Measurements from ENCODE around the gene CNTNAP2.

The CNTNAP2 gene

DNA sequence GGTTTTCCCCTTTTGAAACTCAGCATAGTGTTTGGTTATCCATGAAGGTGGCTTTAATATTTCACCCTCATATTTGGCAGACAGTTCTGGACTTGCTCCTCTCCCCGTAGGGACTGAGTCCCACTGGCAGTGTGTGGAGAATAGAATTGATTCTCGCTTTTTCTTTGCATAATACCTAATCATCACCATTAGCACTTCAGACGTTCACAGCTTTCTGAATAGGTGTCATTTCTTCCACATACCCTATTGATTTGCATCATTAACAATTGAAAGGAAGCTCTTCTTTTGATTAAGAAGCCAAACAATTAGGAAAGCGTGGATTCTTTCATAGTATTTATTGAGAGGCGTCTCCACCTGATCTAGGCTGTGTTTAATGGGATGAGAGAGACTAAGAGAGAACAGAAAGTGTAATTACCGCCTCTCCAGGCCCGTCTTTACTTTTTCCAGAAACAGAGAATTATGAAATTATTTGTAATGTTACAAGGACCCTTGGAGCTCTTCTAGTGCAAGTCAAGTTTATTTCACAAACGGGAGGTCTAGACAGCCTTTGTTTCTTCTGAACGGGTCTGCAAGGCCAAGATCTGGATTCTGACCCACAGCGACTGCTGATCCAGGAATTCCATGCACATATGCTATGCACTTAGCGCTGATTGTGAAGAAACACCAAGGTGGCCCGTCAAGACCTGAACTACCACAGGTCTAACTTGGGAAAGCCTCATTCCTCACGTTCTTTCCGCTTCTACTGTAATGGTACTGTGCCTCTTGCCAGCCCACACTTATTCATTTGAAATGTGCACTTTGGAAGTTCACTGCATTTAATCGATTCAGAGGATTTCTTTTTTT, 2224.1 kb downstream of the CNTNAP2 start:
- DNase-seq = no peak

DNA sequence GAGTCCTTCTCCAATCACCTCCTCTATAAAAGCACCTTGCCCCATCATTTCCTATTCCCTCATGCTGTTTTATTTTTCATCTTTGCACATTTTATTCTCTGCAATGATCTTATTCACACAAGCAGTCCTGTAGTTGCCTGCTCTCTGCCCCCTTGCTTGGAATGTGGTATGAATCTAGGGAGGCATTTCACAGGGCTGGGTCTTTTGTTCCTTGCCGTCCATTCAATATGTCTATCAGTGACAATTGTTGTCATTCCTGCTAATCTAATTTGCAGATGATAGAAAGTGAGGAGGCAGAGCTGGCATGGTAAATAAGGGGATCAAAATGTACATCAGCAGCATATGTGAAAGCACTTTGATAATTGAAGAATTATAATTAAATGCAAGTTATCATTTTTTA, 2227.8 kb downstream of the CNTNAP2 start:
- no peak for DNase-seq

DNA sequence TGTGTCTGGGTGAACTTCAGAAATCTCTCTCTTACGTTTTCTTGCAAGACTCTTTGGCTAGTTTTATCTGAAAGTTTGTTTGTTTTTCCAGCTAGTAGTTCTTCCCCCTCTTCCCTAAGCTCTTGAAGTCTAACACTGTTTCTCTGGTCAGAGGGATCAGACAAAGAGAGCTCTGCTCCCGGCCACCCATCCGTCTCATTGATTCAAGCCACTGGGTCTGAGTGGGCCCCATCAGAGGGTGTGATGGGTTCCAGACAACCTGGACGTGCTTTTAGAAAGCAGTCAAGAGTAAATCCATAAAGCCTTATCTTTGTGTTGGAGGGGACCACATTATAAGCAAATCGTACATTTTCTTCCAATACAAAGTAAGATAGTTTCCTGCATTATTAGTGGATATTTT, 2231.4 kb downstream of the CNTNAP2 start:
- DNase-seq = no peak

DNA sequence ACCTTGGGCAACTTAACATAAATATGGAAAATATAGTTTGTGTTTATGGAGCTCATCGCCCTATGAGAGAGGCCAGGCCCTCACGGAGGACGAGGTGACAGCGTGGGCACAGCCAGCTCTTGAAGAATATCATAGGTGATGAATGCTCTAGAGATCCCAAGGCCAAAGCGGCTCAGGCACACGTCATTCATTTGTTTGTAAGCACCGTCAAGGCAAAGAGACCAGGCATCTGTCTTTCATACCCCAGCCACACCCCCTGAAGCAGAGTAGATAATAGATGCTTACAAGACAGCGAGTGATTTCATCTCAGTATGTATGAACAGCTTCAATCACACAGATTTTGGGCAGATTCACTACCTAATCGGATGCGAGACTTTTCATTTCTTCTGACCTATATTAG, 2231.9 kb downstream of the CNTNAP2 start:
- no peak for DNase-seq

DNA sequence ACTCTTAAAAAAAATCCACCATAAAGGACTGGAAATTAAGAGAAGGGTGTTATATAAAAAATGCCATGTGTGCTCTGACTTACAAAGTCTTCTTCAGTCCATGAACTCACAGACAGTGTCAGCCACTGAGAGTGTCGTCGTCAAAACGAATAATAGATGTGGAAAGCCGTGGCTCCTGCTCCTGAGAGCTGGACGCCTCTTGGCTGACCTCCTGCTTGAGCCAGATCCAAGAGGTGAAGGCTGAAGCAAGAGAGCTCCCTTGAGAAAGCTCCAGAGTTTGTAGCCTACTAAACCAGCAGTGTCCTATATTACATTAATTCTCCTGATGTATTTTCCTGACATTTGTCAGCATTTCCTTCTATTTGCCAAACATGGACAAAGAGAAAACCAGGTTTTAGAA, 2239.7 kb downstream of the CNTNAP2 start:
- DNase-seq = no peak

DNA sequence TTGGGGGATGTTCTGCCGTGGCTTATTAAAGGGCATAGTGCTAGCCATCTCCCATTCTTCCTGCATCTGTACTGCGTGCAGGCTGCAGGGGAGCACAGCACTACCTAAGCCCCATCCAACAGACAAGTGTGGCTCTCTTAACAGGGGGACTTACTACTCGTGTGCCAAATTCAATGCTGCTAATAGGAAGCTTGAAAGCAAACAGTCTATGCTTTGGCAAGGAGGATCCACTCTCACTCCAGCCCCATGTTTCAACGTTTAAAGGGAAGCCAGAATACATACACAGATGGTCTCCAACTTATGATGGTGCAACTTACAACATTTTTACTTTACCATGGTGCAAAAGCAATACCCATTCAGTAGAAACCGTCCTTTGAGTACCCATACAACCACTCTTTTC, 2245.9 kb downstream of the CNTNAP2 start:
- no peak for DNase-seq

DNA sequence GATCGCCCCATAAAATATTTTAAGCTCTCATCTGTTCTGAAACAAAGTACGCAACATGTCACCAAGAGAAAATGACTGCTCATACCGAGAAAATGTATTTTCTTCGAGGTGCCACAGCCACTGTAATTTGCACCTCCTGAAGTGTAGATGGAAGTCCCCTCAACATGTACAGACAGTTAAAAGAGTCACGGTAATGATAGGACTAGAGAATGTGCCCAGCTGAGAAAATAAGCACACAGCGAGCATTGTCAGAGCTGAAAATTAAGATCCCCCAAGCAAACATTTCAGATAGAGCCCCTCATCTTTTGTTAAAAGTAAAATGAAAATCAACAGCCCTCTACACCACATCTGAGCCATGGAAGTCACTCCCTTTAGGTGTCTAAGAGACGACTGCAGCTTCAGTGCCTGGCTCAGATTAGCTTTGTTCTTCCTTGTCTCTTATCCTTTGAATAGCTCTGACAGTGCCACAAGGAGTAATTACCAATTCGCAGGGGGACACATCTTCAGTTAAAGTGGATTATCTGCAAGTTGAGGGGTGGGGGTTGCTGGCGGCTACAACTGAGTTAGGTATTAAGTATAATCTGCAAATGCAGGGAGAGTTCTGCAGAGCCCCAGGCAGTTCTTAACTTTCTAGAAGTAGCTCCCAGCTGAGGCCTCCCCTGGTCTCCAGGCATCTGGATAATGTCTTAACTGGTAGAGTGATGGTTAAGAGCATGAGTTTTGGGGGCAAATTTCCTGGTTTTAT, 2251.3 kb downstream of the CNTNAP2 start:
- no peak for DNase-seq

DNA sequence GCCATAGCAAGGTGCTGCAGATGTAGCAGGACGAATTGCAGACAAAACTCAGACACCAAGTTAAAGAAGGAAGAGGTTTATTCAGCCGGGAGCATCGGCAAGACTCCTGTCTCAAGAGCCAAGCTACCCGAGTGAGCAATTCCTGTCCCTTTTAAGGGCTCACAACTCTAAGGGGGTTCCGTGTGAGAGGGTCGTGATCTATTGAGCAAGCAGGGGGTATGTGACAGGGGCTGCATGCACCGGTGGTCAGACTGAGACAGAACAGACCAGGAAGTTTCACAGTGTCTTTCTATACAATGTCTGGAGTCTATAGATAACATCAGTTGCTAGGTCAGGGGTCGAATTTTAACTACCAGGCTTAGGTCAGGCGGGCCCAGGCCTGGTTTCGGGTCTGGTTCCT, 2252.0 kb downstream of the CNTNAP2 start:
- no peak for DNase-seq

DNA sequence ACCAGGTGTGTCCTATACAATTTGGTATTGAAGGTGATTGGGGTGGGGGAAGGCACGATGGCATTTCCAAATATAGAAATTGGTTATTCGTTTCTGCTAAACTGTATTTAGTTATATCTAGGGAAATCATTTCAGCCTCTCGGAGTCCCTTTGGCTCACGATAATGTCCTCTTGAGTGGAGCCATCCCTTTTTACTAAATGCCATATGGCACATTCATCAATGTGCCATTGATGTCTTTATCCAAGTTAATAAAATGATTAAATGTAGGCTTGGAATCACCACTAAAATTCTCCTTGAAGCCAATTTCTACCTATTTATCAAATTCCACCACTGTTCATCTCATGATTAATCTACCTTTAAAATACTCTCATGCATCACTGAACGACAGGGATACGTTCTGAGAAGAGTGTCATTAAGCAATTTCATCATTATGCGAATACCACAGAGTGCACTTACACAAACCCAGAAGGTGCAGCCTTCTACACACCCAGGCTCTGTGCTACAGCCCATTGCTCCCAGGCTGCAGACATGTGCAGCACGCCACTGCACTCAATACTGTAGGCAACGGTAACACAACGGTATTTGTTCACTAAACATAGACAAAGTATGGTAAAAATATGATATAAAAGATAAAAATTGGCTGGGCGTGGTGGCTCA, 2254.8 kb downstream of the CNTNAP2 start:
- no peak for DNase-seq

DNA sequence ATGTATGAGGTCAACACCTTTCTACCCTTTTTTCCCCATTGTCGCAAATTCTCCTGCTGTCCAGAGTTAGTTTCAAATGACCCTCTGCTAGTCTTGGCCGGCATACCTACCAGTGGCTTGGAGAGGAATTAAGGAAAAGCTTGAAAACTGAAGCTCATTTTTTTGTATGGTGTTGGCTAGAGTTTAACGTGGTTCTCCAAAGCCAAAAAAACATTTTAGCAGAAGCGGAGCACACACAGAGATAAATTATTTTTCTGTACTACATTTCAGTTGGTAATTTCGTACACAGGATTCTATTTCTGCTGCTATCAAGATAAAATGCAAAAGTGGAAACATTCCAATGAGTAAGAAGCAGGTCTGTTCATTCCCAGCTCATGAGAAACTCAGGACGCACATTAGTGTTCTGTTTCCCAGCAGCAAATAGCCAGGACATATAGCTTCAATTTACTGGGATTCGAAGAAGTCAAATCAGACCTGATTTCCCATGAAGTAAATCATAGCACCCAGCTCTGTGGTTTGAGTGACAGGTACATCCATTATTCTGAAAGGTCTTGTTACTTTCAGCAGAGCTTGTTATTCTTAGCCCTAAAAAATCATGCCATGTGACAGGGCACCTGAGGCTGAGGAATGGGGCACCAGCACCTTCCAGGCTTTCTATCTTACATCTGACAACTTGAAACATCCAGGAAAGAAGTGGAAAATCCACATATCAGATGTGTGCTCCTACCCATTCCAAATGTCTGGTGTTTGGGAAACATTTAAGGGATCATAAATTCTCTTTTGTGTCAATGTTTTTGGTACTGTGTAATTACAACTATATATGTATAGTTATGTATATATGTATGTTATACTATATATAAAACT, 2258.0 kb downstream of the CNTNAP2 start:
- no peak for DNase-seq

DNA sequence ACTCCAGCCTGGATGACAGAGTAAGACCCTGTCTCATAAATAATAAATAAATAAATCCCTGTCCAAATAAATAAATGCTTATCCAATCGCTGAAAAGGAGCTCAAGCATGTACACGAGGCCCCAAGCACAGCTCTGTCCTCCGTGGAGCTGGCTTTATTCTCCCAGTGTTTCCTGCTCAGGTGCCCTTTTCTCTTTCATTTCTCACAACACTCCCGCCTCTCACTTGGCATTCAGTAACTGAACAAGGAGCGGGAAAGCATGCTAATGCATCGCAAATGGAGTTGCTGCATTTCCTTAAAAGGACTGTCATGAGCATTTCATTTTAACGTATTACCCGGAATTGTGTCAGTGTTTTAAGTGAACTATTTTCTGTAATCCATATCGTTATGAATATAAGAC, 2263.1 kb downstream of the CNTNAP2 start:
- DNase-seq = no peak

DNA sequence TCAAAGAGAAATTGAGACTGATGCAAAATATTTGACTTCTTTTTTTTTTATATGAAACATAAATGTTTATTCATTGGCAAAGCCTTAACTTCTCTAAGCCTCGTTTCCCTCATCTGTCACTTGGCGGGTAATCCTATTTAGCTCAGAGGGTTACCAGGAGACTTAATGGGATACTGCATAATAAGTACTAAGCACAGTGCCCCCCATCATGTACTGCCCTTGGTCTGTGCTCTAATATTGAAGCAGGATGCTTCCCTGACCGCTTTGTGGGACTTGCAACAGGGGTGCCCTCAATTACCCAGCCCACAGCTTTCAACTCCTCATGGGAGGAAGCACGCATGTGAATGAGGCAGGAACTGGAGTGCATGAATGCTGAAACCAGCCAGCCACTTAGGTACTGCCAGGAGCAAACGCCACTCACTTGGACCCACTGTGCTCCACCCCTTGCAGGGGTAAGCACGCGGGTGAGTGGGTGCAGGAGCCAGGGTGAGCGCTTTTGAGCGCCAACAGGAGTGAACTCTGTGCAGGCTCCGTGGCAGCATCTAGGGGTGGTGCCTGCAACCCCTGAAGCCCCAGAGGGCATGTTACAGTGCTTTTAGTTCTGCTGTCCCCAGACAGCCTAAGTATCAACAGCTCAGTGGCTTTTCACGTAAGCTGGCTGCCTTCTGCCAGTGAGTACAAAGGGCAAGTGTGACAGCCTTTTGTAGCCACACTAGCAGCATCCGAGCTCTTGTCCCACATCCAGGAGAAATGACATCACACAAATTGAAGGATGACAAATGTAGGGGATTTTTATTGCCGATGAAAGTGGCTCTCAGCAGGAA, 2264.2 kb downstream of the CNTNAP2 start:
- DNase-seq = no peak

DNA sequence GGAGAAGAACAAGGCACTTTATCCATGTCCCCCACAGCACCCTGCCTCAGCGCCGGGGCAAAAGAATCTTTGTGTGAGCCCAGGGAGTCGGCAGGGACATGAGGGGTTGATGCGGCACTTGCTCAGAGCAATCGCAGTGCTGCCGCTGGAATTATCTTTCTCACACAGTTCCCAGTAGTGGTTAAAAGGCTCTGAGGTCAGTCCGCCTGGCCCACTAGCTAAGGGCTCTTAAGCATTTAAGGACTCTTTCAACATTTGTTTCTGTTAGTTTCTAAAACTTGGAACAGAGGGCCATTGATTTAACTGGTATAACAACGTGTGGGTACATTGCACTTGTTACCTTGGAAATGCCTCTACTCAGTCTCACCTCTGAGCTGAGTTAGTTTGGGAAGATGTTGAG, 2266.0 kb downstream of the CNTNAP2 start:
- no peak for DNase-seq

DNA sequence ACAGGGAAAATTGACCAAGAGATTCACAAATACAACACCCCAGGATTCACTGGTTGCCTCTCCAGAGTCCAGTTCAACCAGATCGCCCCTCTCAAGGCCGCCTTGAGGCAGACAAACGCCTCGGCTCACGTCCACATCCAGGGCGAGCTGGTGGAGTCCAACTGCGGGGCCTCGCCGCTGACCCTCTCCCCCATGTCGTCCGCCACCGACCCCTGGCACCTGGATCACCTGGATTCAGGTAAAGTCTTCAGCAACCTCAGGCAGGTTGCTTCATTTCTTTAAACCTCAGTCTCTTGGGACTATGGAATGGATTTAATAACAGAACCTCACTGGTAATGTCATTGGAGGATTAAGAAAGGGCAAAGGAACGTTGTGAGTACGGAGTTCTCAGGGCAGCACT, 2267.1 kb downstream of the CNTNAP2 start:
- no peak for DNase-seq

DNA sequence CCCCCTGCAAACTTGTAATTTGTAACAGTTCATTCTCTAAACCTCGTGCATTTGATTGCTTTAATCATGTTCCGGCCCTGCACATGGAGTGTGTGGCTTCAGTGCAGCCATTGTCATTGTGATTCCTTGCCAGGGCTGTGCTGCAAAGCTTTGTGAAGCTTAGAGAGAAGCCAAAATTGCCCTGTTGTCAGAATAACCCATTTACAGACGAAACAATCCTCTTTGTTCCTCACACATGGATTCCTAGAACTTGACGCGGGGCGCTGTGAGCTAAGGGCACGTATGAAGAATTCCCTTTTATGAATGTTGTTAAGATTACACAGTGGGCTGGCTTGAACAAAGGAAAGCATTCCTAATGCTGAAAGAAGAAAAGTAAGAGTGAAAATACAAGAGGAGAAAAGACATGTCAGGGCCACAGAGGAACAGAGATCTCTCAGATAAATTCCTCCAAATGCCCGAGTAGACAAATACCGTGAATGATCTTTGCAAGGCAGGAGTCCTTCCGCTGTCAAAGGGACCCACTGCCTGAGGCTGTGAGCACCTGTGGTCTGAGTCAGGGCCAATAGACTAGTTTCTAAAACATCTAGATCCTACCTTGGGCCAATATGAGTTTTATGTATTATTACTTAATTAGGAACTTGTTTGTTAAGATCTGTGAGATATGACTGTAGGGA, 2268.5 kb downstream of the CNTNAP2 start:
- DNase-seq = no peak

DNA sequence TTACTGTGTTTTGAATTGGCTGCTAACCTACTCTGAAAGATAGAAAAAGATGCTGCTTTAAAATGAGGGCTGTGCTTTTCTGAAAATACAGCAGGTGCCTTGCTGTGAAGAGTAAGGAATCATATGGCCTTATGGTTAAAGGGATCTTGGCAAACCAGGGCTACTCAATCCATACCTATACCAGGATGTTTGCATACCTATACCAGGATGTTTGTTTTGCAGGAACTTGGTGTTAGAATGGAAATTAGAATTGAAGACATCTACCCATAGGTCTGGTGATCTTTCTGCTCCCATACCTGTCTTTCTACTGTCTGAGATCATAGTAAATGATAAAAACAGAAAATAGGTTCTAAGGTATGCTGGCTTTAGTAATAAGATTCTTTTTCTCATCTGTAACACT, 2273.8 kb downstream of the CNTNAP2 start:
- no peak for DNase-seq

DNA sequence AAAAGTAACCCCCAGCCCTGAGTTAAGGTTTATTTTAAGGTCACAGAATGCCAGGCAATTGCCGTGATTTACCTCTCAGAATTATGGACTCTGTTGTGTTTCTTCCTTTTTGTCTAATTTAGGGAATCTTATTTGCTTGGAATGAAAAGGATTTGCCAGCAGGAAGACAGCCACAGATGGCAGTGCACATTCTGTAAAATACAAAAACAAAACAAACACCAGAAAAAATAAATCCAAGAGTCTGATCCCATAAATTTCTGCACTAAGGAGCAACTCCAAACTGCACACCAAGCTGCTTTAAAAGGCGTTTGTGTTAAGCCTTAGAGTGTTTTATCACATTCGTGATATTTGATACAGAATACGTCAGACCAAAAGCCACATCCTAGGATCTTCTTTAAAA, 2275.0 kb downstream of the CNTNAP2 start:
- DNase-seq = no peak

DNA sequence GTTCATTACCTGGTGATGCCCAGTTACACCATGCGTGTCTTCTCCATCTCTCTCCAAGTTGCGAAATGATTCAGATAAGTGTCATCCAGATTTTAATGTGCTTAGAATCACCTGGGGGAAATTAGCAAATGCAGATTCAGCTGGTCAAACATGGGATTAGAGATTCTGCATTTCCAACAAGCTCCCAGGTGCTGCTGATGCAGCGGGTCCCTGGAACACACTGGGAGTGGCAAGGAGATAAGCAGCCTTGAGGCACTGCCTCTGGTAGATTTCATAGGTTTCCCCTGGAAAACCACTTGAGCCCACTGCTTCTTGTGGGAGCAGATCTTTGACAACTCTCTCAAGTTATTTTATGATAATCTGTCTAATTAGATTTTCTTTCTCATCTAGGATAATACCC, 2278.0 kb downstream of the CNTNAP2 start:
- no peak for DNase-seq

DNA sequence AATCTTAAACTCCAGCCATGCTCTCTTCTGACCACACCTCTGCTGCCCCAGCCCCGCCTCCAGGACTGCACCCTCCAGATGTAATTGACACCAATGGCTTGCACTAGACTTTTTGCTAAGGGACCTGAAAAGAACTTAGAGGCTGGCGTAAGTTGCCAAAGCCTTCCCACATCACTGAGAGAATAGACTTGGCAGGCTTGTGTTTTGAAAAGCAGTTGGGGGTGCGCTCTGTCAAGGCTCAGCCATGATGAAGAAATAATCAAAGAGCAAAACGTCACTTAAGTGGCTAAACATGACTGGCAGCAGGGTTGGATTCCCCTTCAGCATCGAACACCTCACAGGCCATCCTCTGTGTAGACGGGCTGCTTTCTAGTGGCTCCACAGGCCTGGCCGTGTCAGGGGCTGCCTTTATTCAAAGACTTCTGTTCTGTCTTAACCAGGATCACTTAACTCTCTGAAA, 2278.8 kb downstream of the CNTNAP2 start:
- no peak for DNase-seq

DNA sequence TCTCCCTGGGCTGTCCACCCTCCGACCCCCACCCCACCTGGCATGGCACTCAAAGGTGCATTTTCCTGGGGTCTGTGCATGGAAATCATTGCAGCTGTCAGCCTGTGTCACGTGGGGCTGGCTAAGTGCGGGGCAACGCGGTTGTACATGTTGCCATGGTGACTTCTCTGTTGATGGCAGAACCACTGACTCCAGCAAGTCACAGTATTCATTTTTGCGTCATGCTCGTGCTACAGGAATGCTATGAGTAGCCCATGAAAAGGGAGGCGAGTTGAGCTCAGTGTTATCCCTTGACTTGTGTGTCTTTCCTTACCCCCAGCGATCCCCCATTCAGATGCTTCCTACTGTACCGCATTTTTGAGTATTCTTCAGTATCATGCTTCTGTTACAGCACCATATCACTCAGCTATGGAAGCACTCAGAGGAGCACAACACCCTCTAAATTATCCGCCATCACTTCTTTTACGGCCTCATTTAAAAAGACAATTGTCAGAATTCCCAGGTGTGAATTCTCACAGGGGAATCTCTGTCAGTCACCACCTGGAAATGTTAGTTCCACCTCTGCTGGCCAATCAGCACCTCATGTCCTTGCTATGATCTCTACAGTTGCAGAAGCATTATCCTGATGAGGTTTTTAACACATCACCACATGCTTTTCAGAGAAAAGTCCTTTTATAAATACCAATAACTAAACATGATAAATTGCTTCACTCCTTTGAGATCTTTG, 2279.6 kb downstream of the CNTNAP2 start:
- DNase-seq = no peak

DNA sequence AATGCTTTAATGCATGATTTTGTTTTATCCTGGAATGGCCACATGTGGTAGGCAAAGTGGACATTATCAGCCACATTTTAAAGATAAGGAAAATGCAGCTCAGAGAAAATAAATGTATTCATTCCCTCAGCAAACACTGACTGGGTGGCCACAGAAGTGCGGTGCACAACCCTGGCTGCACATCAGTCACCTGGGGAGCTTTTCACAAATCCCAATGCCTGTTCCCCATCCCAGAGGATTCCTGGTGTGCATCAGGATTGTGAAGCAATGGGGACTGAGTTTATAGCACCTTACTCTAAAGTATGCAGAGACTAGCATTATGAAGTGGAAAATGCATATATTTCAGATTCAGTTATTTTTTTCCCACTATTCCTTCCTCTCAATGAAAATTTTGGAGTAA, 2280.5 kb downstream of the CNTNAP2 start:
- no peak for DNase-seq

Data from hematopoietic multipotent progenitor cell treated with erythropoietin and hydrocortisone succinate and interleukin-3 and kit ligand, for 8 days (in vitro differentiated cells).